Mucosa of rectum (tissue), 2 donors: Measurements from ENCODE around the gene COL1A1.

ENCODE experiments used
- H3K27ac ChIP-seq, 2 donors: one replicate each; pipeline ENCODE4 v1.7.0; 2013; ENCODE audit warnings: inconsistent platforms in 2 of 2, low read depth in 2 of 2, low read length in 2 of 2
- H3K27me3 ChIP-seq, 2 donors: one replicate each; pipeline ENCODE4 v1.7.0; 2013; ENCODE audit warnings: low read length in 2 of 2; ENCODE audit not compliant: control insufficient read depth in 2 of 2, insufficient read depth in 2 of 2
- H3K36me3 ChIP-seq, 2 donors: one replicate each; pipeline ENCODE4 v1.7.0; 2013; ENCODE audit warnings: low read length in 2 of 2; ENCODE audit not compliant: control insufficient read depth in 2 of 2, insufficient read depth in 2 of 2
- H3K4me1 ChIP-seq, 2 donors: one replicate each; pipeline ENCODE4 v1.7.0; 2013; ENCODE audit warnings: low read length in 2 of 2, mild to moderate bottlenecking in 1 of 2; ENCODE audit not compliant: control insufficient read depth in 2 of 2, insufficient read depth in 2 of 2
- H3K4me3 ChIP-seq, 2 donors: one replicate each; pipeline ENCODE4 v1.7.0; 2013; ENCODE audit warnings: low read length in 2 of 2
- H3K9ac ChIP-seq, 2 donors: one replicate each; pipeline ENCODE4 v1.7.0; 2013; ENCODE audit warnings: low read length in 2 of 2, low read depth in 1 of 2, mild to moderate bottlenecking in 1 of 2
- H3K9me3 ChIP-seq, 2 donors: one replicate each; pipeline ENCODE4 v1.7.0; 2013; ENCODE audit warnings: low read length in 2 of 2; ENCODE audit not compliant: control insufficient read depth in 2 of 2
- donor health status: healthy.
- donor health status: Normal muscosa, but diverticular disease.

Gene COL1A1

DNA sequence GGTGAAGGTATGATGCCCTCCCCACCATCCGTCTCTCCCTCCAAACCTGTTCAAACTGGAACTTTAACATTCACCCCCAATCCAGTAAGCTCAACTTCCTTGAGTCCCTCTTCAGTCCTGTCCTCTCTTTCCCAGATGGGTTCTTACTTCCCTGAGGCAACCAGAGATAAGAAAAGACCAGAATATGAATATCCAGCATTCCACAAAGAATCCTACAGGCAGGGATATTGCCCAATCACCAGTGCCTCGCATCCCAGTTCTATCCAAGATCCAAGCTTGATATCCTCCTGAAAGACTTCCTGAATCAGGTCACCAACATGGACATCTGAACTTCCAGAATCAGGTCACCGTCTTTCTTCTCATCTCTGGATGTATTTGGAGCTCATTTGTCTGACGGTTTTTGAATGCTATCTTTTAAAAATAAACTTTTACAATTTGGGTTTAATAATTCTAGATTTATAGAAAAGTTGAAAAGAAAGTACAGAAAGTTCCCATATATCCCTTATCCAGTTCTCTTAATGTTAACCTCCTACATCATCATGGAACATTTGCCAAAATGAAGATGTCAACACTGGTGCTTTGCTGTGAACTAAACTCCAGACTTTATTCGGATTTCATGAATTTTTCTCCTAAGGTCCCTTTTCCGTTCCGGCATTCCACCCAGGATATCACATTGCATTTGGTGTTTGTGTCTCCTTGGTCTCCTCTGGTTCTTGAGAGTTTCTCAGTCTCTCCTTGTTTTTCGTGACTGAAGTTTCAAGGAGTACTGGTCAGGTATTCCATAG, 13.7 kb upstream of the COL1A1 start:
- peaks cover 4 to 7% of the 10 kb centered on the region in 2 donors for H3K4me1 ChIP-seq
- H3K27ac ChIP-seq: no peak overlapping the region
- H3K4me3 ChIP-seq: no peak overlapping the region
- no peak overlapping the region for H3K9ac ChIP-seq
- no peaks in the 10 kb centered on the region for H3K9me3 ChIP-seq
- peaks cover 0 to 13% of the 10 kb centered on the region in 2 donors for H3K27me3 ChIP-seq
- no peaks in the 10 kb centered on the region for H3K36me3 ChIP-seq

DNA sequence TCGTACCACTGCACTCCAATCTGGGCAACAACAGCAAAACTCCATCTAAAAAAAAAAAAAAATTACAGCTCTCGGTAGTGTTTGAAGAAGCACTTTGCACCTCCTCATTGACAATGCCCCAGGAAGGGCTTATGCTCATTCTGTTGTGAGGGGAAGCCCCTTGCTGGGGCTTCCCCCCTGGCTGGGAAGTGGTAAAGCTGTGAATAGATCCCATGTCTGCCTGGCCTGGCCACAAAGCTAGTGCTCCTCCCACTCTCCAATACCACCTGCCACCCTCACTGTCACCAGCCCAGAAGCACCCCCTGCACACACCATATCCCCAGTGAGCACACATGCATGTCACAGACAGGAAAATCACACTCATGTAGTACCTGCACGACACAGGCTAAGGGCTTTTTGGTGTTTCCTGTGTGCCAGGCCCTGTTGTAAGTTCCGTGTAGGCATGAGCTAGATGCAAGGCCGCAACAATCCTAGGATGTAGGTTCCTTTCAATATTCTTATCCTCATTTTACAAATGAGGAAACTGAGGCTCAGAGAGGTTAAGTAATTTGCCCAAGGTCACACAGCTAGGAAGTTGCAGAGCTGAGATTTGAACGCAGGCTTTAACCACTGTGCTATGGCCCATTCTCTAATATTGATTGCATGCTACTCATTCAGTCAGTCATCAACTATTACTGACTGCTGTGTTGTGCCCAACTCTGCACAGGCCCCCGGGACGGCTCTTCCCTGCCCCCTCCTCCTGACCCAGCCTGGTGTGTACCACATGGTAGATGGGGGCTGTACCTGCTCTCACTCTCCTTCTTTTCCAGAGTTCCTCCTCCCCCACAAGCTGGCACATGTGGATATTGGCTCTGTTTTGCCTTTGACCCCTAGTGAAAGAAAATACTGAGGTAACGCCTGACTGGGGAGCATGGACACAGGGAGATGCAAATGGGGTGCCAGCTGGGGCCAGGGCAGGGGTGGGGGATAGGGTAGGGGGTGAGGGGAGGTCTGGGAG, 11.9 kb upstream of the COL1A1 start:
- Histone ChIP-seq H3K4me1 (peaks cover 6 to 11% of the 10 kb centered on the region in 2 donors), H3K9ac (no peak overlapping the region), H3K27me3 (peaks cover 0 to 22% of the 10 kb centered on the region in 2 donors), H3K27ac (no peak overlapping the region), H3K4me3 (no peak overlapping the region), H3K36me3 (no peaks in the 10 kb centered on the region), H3K9me3 (no peaks in the 10 kb centered on the region)

GRCh38 chr17:50212121-50212843, 10.9 kb upstream of the COL1A1 start:
- Histone ChIP-seq H3K36me3 (no peaks in the 10 kb centered on the region), H3K9ac (no peak overlapping the region), H3K27me3 (peaks cover 0 to 22% of the 10 kb centered on the region in 2 donors), H3K9me3 (no peaks in the 10 kb centered on the region), H3K4me1 (peaks cover 8 to 11% of the 10 kb centered on the region in 2 donors), H3K27ac (peak overlapping the region; percentile 14 to 29), H3K4me3 (no peak overlapping the region)

- H3K4me3 ChIP-seq: no peak overlapping the region
Measured at GRCh38 chr17:50211249-50212120, 10.1 kb upstream of the COL1A1 start.

DNA sequence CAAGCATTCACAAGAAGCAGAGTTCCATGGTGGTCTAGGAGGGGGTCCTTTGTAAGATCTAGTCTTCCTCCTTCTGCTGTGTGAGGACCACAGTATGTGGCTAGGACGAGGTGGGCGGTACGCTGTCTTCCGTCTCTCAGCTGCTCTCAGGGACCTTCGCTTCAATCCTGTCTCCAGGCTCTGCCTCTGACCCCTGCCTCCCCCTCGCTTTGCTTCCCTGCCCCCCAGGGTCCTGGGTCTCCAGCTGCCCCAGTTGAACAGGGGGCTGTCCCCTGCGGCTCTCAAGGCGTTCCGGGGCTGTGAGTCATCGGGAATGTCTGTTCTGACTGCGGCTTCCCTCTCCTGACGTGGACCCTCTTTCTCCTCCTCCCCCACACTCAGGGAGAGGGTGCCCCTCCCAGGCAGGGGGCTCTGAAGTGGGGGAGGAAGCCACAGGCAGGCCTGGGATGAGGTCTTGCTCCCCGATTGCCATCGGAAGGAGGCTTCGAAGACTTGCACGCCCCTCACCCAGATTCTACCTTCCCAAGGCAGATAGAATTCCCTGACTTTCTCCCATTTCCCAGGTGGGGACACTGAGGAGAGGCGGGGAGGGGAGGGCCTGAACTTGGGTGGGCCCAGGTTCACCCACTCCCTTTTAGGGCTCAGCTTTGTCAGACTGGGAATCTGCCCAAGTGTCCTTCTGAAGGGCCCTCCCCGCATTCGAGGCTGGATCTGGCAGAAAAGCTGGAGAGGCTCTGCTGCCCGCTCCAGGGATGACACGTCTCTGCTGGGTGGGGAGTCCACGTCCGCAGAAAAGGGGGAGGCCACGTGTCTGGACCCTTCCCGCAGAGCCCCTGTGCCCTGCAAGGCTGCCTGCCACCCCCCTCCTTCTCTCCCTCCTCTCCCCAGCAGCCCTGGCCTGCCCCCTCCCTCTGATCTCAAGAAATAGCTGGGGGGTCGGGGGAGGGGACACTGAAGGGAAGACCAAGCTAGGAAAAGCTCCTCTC, 9.1 kb upstream of the COL1A1 start:
- peaks cover 10 to 11% of the 10 kb centered on the region in 2 donors for H3K4me1 ChIP-seq
- H3K27me3 ChIP-seq: peaks cover 2 to 23% of the 10 kb centered on the region in 2 donors
- peak overlapping the region; percentile 77 to 89 for H3K27ac ChIP-seq
- H3K36me3 ChIP-seq: no peaks in the 10 kb centered on the region
- H3K9ac ChIP-seq: peak overlapping the region; percentile 0 to 53
- no peaks in the 10 kb centered on the region for H3K9me3 ChIP-seq
- H3K4me3 ChIP-seq: no peak overlapping the region

More at GRCh38 chr17:50211249-50212120, 10.1 kb upstream of the COL1A1 start:
- no peaks in the 10 kb centered on the region for H3K36me3 ChIP-seq
- peak overlapping the region; percentile 20 to 77 for H3K27ac ChIP-seq
- H3K27me3 ChIP-seq: peaks cover 0 to 22% of the 10 kb centered on the region in 2 donors
- peaks cover 8 to 11% of the 10 kb centered on the region in 2 donors for H3K4me1 ChIP-seq
- no peak overlapping the region for H3K9ac ChIP-seq
- H3K9me3 ChIP-seq: no peaks in the 10 kb centered on the region

DNA sequence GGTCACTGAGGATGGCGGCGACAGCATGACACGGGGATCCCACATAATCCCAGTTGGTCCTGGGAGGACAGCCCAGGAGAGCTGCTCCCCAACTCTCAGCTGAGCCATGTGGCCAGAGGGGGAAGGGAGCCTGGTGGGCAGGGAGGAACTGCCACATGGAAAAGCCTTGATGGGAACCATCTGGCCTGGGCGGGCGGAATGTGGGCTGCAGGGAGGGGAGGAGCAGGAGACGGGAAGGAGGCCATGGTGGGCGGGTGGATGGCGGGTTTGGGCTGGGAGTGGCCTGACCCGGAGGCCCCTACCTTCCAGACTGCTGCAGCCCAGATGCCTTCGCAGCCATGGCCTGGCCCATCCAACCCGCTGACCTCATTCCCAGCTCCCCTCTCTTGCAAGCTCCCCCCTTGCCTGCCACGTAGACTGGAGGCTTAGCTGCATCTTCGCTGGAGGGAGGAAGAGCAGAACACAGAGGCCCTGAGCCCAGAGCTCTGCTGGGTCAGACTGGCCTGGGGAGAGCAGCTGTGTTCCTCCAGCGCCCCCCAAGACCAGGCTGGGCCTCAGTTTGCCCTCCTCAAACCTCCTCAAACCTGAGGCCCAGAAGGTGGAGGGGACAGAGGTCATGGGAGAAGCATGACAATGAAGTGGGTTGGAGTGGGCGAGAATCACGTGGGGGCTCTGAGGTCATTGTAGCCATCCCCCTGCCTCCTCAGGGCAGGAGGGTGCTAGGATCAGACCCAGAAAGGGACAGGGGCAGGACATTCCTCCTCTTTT, 8.2 kb upstream of the COL1A1 start:
- H3K9me3 ChIP-seq: no peaks in the 10 kb centered on the region
- H3K4me3 ChIP-seq: no peak overlapping the region
- H3K27me3 ChIP-seq: peaks cover 2 to 26% of the 10 kb centered on the region in 2 donors
- peak overlapping the region; percentile 0 to 53 for H3K9ac ChIP-seq
- H3K27ac ChIP-seq: peak overlapping the region; percentile 77 to 89
- no peaks in the 10 kb centered on the region for H3K36me3 ChIP-seq
- H3K4me1 ChIP-seq: peaks cover 10 to 11% of the 10 kb centered on the region in 2 donors

DNA sequence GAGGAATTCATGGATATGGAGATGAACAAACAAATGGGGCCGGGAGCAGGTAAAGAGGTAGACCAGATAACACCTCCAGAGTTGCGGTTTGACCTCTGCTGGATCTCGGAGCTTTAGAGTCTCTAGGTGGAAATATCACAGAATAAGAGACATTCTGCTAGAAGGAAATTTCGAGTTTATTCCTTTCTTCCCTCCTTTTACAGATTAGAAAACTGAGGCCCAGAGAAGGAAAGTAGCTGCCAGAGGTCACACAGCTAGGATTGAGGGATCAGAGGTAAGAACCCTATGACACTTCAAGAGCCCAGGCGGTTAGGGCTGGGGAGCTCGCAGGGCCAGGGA, 7.7 kb upstream of the COL1A1 start:
- Histone ChIP-seq H3K27ac (peak overlapping the region; percentile 56 to 89), H3K27me3 (peaks cover 2 to 25% of the 10 kb centered on the region in 2 donors), H3K36me3 (no peaks in the 10 kb centered on the region), H3K4me3 (no peak overlapping the region), H3K9me3 (no peaks in the 10 kb centered on the region), H3K9ac (no peak overlapping the region), H3K4me1 (peaks cover 10 to 11% of the 10 kb centered on the region in 2 donors)

DNA sequence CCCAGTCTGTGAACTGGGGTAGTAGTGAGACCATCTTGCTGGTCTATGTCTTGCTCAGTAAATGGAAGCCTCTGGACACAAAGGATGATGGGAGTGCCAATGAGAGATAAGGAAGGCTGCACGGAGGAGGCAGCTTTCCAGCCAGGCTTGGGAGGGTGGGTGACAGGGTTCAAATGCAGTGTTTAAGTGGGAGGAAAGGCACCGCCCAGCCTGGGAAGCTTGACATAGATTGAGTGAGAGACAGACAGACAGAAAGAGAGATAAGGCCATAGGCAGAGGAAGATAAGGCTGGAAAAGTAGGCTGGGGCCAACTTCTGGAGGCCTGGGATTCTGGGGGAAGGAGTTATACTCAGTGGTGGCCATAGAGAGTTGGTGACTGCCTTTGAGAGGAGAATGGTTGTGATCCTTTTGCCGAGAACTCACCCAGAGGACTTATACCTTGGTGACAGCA, 7.2 kb upstream of the COL1A1 start:
- no peaks in the 10 kb centered on the region for H3K36me3 ChIP-seq
- H3K9ac ChIP-seq: no peak overlapping the region
- H3K4me3 ChIP-seq: no peak overlapping the region
- peak overlapping the region in 1 of 2 donors; percentile 56 for H3K27ac ChIP-seq
- H3K27me3 ChIP-seq: peaks cover 2 to 27% of the 10 kb centered on the region in 2 donors
- H3K9me3 ChIP-seq: no peaks in the 10 kb centered on the region
- peaks cover 10 to 11% of the 10 kb centered on the region in 2 donors for H3K4me1 ChIP-seq
